HepG2 (cell line): ENCODE measurements around the gene CCDC106. TPM values are rescaled to one million over a fixed set of nuclear protein-coding genes. Genes with fewer than 3 reads are reported as not detected.

ENCODE experiments used
- CCAR2 ChIP-seq: fragments of 200-400 bp; formaldehyde crosslinking; optimal IDR thresholded peaks from 2 replicates; pipeline ENCODE3; 2018; ENCODE audit warnings: low read depth, mild to moderate bottlenecking, low read length, moderate library complexity
- EZH2 ChIP-seq: conservative IDR thresholded peaks from 2 replicates; pipeline ENCODE4 v1.6.1; 2012; ENCODE audit warnings: mild to moderate bottlenecking, low read depth, low read length, moderate library complexity
- FUBP1 ChIP-seq: sonication (generic); formaldehyde crosslinking; IDR thresholded peaks from 2 replicates; pipeline ENCODE4 v1.5.1; 2020; ENCODE audit warnings: missing genetic modification reagents, mild to moderate bottlenecking, borderline replicate concordance
- HNRNPL ChIP-seq: fragments of 200-400 bp; formaldehyde crosslinking; IDR thresholded peaks from 2 replicates; pipeline ENCODE4 v1.6.1; 2017; ENCODE audit warnings: mild to moderate bottlenecking, low read depth, low read length
- HOXD1 ChIP-seq: sonication (generic); formaldehyde crosslinking; IDR thresholded peaks from 2 replicates; pipeline ENCODE4 v1.5.0; 2020; ENCODE audit warnings: missing genetic modification reagents
- IRF9 ChIP-seq: sonication (generic); formaldehyde crosslinking; IDR thresholded peaks from 2 replicates; pipeline ENCODE4 v1.8.0; 2022; ENCODE audit warnings: missing genetic modification reagents, mild to moderate bottlenecking, borderline replicate concordance
- MAFG ChIP-seq: sonication (generic); formaldehyde crosslinking; IDR thresholded peaks from 2 replicates; pipeline ENCODE4 v1.5.1; 2020; ENCODE audit warnings: mild to moderate bottlenecking, missing genetic modification reagents
- NCOA2 ChIP-seq: sonication (generic); formaldehyde crosslinking; IDR thresholded peaks from 2 replicates; pipeline ENCODE4 v1.8.0; 2022; ENCODE audit warnings: inconsistent platforms
- PHF20 ChIP-seq: sonication (generic); formaldehyde crosslinking; IDR thresholded peaks from 2 replicates; pipeline ENCODE4 v1.5.0; 2020; ENCODE audit warnings: mild to moderate bottlenecking, missing genetic modification reagents
- PITX1 ChIP-seq: sonication (generic); formaldehyde crosslinking; IDR thresholded peaks from 2 replicates; pipeline ENCODE4 v1.5.1; 2020; ENCODE audit warnings: mild to moderate bottlenecking, missing genetic modification reagents
- PTBP1 ChIP-seq: fragments of 200-400 bp; formaldehyde crosslinking; IDR thresholded peaks from 2 replicates; pipeline ENCODE4 v1.6.1; 2018; ENCODE audit warnings: low read length, low read depth; ENCODE audit not compliant: poor library complexity, severe bottlenecking
- RXRB ChIP-seq: IDR thresholded peaks from 2 replicates; pipeline ENCODE4 v1.6.1; 2016; ENCODE audit warnings: borderline replicate concordance, missing genetic modification reagents, missing compliant biosample characterization
- SALL1 ChIP-seq: sonication (generic); formaldehyde crosslinking; IDR thresholded peaks from 2 replicates; pipeline ENCODE4 v1.8.0; 2022; ENCODE audit warnings: mild to moderate bottlenecking, missing genetic modification reagents
- SALL2 ChIP-seq: sonication (generic); formaldehyde crosslinking; IDR thresholded peaks from 2 replicates; pipeline ENCODE4 v1.8.1; 2023; ENCODE audit warnings: mild to moderate bottlenecking, missing genetic modification reagents, inconsistent platforms
- SATB2 ChIP-seq: sonication (generic); formaldehyde crosslinking; IDR thresholded peaks from 2 replicates; pipeline ENCODE4 v1.5.0; 2020; ENCODE audit warnings: missing genetic modification reagents
- SCMH1 ChIP-seq: sonication (generic); formaldehyde crosslinking; IDR thresholded peaks from 2 replicates; pipeline ENCODE4 v1.9.0; 2021; ENCODE audit warnings: missing genetic modification reagents, mild to moderate bottlenecking, borderline replicate concordance
- SETDB1 ChIP-seq: sonication (generic); formaldehyde crosslinking; IDR thresholded peaks from 2 replicates; pipeline ENCODE4 v1.5.1; 2020; ENCODE audit warnings: missing genetic modification reagents, mild to moderate bottlenecking, borderline replicate concordance
- ZFP90 ChIP-seq: sonication (generic); formaldehyde crosslinking; IDR thresholded peaks from 2 replicates; pipeline ENCODE4 v1.8.0; 2022; ENCODE audit warnings: missing genetic modification reagents, mild to moderate bottlenecking, inconsistent platforms, borderline replicate concordance
- ZNF281 ChIP-seq: sonication (generic); formaldehyde crosslinking; IDR thresholded peaks from 2 replicates; pipeline ENCODE4 v1.4.0; 2020; ENCODE audit warnings: missing genetic modification reagents, borderline replicate concordance
- ZNF3 ChIP-seq: IDR thresholded peaks from 2 replicates; pipeline ENCODE4 v1.7.0; 2017; ENCODE audit warnings: inconsistent platforms
- ZNF33B ChIP-seq: sonication (generic); formaldehyde crosslinking; IDR thresholded peaks from 2 replicates; pipeline ENCODE4 v1.5.1; 2020; ENCODE audit warnings: mild to moderate bottlenecking, missing genetic modification reagents
- ZNF367 ChIP-seq: sonication (generic); formaldehyde crosslinking; IDR thresholded peaks from 2 replicates; pipeline ENCODE4 v1.4.0; 2020; ENCODE audit warnings: missing genetic modification reagents, borderline replicate concordance
- ZNF761 ChIP-seq: sonication (generic); formaldehyde crosslinking; conservative IDR thresholded peaks from 2 replicates; pipeline ENCODE4 v1.4.0; 2020; ENCODE audit warnings: mild to moderate bottlenecking, missing genetic modification reagents
- ZNF788 ChIP-seq: sonication (generic); formaldehyde crosslinking; IDR thresholded peaks from 2 replicates; pipeline ENCODE4 v1.5.0; 2020; ENCODE audit warnings: mild to moderate bottlenecking, missing genetic modification reagents, borderline replicate concordance
- ZNF790 ChIP-seq: sonication (generic); formaldehyde crosslinking; IDR thresholded peaks from 2 replicates; pipeline ENCODE4 v1.8.0; 2022; ENCODE audit warnings: missing genetic modification reagents, mild to moderate bottlenecking, borderline replicate concordance
- polyA plus RNA-seq, 8 experiments: library from polyadenylated mRNA; depleted of rRNA in 3 of 8; stranded (reverse) in 7 of 8; unstranded in 1 of 8; fragments of >200 nt; fragmentation: Illumina TruSeq in 4 of 8; extraction: Trizol in 4 of 8; gene quantifications; 2 replicates each; pipeline versions ENCODE4 v1.2.1 to v1.2.3, GENCODE V29; 2011 to 2016; ENCODE audit warnings: low read depth in 4 of 8, missing spikeins in 1 of 8, mixed read lengths in 1 of 8; ENCODE audit not compliant: insufficient read depth in 1 of 8
- total RNA-seq, 5 experiments: library from RNA; depleted of rRNA; stranded (reverse); fragments of >200 nt; fragmentation: Illumina TruSeq; extraction: Trizol; gene quantifications; 2 replicates each; pipeline ENCODE4 v1.2.3, GENCODE V29; 2016; ENCODE audit warnings: low read depth in 1 of 5

CCDC106 gene
- total and polyA plus RNA-seq, 2 of the 13 experiments (the other 11 are each of a cell fraction or from before 2014, with no cell fraction given), result 4.7 to 8.8 TPM

DNA sequence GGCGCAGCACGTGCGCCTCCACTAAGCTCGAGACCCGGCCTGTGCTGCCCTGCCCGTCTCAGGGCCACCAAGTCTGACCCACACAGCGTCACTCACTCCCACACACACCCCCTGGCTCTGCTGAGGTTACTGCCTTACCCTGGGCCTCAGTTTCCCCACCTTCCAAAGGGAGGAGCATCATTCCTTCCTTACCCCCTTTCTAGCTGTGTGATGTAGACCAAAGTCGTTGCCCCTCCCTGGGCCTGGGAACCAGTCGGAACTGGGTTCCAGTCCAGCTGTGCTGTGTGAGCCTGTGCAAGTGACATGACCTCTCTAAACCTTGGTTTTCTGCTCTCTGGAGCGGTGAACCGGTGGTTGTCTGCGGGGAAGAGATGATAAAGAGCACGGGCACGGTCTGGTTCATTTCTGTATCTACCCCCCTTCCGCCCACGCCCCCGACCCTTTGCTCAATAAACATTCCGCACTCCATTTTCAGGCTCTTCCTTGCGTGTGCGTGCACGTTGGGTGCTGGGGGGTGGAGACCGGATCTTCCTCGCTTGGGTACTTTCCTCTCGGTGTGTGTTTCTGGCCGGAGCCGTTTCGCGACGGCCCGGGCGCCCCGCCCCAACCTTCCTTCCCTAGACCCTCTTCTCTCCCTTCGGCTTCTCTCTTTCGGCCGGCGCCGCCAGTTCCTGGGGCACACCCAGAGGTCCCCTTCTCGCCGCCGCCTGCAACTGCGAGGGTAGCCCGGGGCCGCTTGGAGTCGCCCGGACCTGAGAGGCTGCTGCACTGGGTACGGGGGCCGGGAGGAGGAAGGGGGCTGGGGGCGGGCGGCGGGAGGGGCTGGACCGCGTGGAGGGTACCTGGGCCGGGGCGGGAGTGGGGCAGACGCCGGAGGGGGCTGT is 4.8 kb upstream of the CCDC106 start, which contains the start of gene ZNF581 (continued):
- no peak; the same call in 1 of the 2 replicates for TF ChIP-seq HNRNPL
- no peak for TF ChIP-seq SCMH1 (CRISPR knock-in tag)
- no peak for TF ChIP-seq MAFG (CRISPR knock-in tag)
- TF ChIP-seq SATB2 (CRISPR knock-in tag), result no peak
- peak; percentile 82 for TF ChIP-seq PHF20 (CRISPR knock-in tag)
- TF ChIP-seq EZH2, result no peak
- peak; percentile 73 for TF ChIP-seq SALL1 (CRISPR knock-in tag)
- peak; percentile 74 for TF ChIP-seq ZNF281
- peak; percentile 77; the same call in 1 of the 2 replicates for TF ChIP-seq ZNF790 (CRISPR knock-in tag)
- TF ChIP-seq CCAR2, result peak; percentile 43
- TF ChIP-seq RXRB (CRISPR knock-in tag), result peak; percentile 66; the same call in 1 of the 2 replicates
- TF ChIP-seq NCOA2 (CRISPR knock-in tag), result no peak
- TF ChIP-seq PITX1 (CRISPR knock-in tag), result no peak
- no peak for TF ChIP-seq ZNF367 (CRISPR knock-in tag)
- no peak for TF ChIP-seq ZNF33B (CRISPR knock-in tag)
- peak; percentile 48; the same call in 1 of the 2 replicates for TF ChIP-seq ZNF761 (CRISPR knock-in tag)
- no peak for TF ChIP-seq SETDB1 (CRISPR knock-in tag)
- TF ChIP-seq ZFP90 (CRISPR knock-in tag), result no peak; the same call in 1 of the 2 replicates
- TF ChIP-seq IRF9 (CRISPR knock-in tag), result no peak
- peak; percentile 84; the same call in 1 of the 2 replicates for TF ChIP-seq ZNF788
- TF ChIP-seq FUBP1 (CRISPR knock-in tag), result no peak
- peak; percentile 9 for TF ChIP-seq SALL2
- TF ChIP-seq HOXD1 (CRISPR knock-in tag), result no peak
- TF ChIP-seq ZNF3 (CRISPR knock-in tag), result no peak
- TF ChIP-seq PTBP1, result no peak
